ENCODE measurements around the gene TRIM52. TPM values are rescaled to one million over a fixed set of nuclear protein-coding genes. Genes with fewer than 3 reads are reported as not detected.

TRIM52 gene
- total and polyA plus RNA-seq, 2 of the 13 experiments (the other 11 are each of a cell fraction or from before 2014, with no cell fraction given) = 7.2 to 11.6 TPM

DNA sequence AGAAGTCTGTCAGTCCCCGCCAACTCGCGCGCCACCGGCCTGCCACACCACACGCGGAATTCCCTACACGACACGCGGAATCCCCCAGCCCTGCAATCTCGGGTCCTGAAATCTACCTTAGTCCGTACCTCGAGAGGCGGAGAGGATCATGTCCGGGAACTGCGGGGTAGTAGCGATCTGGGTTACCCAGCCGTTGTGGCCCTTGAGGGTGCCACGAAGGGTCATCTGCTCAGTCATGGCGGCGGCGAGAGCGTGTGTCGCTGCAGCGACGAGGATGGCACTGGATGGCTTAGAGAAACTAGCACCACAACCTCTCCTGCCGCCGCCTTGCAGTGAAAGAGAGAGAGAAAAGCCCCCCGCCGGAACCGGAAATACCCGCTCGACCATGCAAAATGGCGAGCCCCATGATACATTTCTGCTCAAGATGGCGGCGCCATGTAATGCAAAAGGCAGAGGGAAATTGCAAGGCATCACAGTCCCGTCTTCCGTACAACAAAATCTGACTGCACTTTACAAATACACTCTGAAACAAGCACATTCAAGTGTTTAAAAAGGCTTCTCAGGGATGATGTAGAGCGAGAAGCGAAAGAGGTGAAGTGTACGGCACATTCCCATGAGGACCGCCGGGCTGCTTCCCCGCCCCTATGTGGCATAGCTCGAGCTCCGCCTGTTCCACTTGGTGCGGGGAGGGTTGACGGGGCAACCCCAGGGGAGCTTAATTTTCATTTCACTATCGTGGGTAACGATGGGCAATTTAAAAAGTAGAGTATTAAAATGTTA is 17.2 kb downstream of the TRIM52 start, which contains the start of gene RACK1 (continued):
- TF ChIP-seq, protein P1, sequence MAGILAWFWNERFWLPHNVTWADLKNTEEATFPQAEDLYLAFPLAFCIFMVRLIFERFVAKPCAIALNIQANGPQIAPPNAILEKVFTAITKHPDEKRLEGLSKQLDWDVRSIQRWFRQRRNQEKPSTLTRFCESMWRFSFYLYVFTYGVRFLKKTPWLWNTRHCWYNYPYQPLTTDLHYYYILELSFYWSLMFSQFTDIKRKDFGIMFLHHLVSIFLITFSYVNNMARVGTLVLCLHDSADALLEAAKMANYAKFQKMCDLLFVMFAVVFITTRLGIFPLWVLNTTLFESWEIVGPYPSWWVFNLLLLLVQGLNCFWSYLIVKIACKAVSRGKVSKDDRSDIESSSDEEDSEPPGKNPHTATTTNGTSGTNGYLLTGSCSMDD (CRISPR knock-in tag; IDR thresholded peaks at IDR 0.05) = no peak
- TF ChIP-seq, protein P2, sequence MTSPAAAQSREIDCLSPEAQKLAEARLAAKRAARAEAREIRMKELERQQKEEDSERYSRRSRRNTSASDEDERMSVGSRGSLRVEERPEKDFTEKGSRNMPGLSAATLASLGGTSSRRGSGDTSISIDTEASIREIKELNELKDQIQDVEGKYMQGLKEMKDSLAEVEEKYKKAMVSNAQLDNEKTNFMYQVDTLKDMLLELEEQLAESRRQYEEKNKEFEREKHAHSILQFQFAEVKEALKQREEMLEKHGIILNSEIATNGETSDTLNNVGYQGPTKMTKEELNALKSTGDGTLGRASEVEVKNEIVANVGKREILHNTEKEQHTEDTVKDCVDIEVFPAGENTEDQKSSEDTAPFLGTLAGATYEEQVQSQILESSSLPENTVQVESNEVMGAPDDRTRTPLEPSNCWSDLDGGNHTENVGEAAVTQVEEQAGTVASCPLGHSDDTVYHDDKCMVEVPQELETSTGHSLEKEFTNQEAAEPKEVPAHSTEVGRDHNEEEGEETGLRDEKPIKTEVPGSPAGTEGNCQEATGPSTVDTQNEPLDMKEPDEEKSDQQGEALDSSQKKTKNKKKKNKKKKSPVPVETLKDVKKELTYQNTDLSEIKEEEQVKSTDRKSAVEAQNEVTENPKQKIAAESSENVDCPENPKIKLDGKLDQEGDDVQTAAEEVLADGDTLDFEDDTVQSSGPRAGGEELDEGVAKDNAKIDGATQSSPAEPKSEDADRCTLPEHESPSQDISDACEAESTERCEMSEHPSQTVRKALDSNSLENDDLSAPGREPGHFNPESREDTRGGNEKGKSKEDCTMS (CRISPR knock-in tag; conservative IDR thresholded peaks at IDR 0.05) = no peak
- TF ChIP-seq, protein P3, sequence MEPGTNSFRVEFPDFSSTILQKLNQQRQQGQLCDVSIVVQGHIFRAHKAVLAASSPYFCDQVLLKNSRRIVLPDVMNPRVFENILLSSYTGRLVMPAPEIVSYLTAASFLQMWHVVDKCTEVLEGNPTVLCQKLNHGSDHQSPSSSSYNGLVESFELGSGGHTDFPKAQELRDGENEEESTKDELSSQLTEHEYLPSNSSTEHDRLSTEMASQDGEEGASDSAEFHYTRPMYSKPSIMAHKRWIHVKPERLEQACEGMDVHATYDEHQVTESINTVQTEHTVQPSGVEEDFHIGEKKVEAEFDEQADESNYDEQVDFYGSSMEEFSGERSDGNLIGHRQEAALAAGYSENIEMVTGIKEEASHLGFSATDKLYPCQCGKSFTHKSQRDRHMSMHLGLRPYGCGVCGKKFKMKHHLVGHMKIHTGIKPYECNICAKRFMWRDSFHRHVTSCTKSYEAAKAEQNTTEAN (CRISPR knock-in tag; conservative IDR thresholded peaks at IDR 0.05) = no peak
- TF ChIP-seq PHF20 (CRISPR knock-in tag; IDR thresholded peaks at IDR 0.05) = peak; percentile 70; the same call in 1 of the 2 replicates
- peak; percentile 26; the same call in 1 of the 2 replicates for TF ChIP-seq ZBTB8A (CRISPR knock-in tag; IDR thresholded peaks at IDR 0.05; ENCODE audit: borderline replicate concordance, low read depth)
- TF ChIP-seq ZNF260 (CRISPR knock-in tag; IDR thresholded peaks at IDR 0.05; ENCODE audit: borderline replicate concordance, low read depth) = no peak
- TF ChIP-seq ZNF619 (CRISPR knock-in tag; IDR thresholded peaks at IDR 0.05) = no peak; the same call in 1 of the 2 replicates
- no peak for TF ChIP-seq ZNF724P (CRISPR knock-in tag; IDR thresholded peaks at IDR 0.05; ENCODE audit: borderline replicate concordance)
- no peak for TF ChIP-seq ZNF382 (CRISPR knock-in tag; IDR thresholded peaks at IDR 0.05; ENCODE audit: borderline replicate concordance)
- TF ChIP-seq JUNB (CRISPR knock-in tag; IDR thresholded peaks at IDR 0.05; ENCODE audit: borderline replicate concordance) = no peak; the same call in 1 of the 2 replicates
- TF ChIP-seq SALL2 (CRISPR knock-in tag; IDR thresholded peaks at IDR 0.05) = peak; percentile 65; the same call in 1 of the 2 replicates
- peak; percentile 45; the same call in 1 of the 2 replicates for TF ChIP-seq TARDBP (CRISPR knock-in tag; IDR thresholded peaks at IDR 0.05)
- no peak for TF ChIP-seq THYN1 (CRISPR knock-in tag; IDR thresholded peaks at IDR 0.05; ENCODE audit: borderline replicate concordance, low read depth)
- TF ChIP-seq ZNF296 (CRISPR knock-in tag; conservative IDR thresholded peaks at IDR 0.05) = no peak; the same call in 1 of the 2 replicates
- 0 out of 2 replicates have a peak, but pooled peaks have one; percentile 13 for TF ChIP-seq FOXO1 (CRISPR knock-in tag; IDR thresholded peaks at IDR 0.05)
- TF ChIP-seq, protein P4, sequence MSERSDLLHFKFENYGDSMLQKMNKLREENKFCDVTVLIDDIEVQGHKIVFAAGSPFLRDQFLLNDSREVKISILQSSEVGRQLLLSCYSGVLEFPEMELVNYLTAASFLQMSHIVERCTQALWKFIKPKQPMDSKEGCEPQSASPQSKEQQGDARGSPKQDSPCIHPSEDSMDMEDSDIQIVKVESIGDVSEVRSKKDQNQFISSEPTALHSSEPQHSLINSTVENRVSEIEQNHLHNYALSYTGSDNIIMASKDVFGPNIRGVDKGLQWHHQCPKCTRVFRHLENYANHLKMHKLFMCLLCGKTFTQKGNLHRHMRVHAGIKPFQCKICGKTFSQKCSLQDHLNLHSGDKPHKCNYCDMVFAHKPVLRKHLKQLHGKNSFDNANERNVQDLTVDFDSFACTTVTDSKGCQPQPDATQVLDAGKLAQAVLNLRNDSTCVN (CRISPR knock-in tag; IDR thresholded peaks at IDR 0.05; ENCODE audit: borderline replicate concordance) = no peak; the same call in 1 of the 2 replicates
- TF ChIP-seq ZNF749 (CRISPR knock-in tag; IDR thresholded peaks at IDR 0.05; ENCODE audit: borderline replicate concordance) = no peak; the same call in 1 of the 2 replicates
- no peak for TF ChIP-seq ZNF790 (CRISPR knock-in tag; IDR thresholded peaks at IDR 0.05; ENCODE audit: borderline replicate concordance)
- TF ChIP-seq, protein P5, sequence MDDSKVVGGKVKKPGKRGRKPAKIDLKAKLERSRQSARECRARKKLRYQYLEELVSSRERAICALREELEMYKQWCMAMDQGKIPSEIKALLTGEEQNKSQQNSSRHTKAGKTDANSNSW (CRISPR knock-in tag; IDR thresholded peaks at IDR 0.05; ENCODE audit: borderline replicate concordance) = no peak
- TF ChIP-seq, protein P6, sequence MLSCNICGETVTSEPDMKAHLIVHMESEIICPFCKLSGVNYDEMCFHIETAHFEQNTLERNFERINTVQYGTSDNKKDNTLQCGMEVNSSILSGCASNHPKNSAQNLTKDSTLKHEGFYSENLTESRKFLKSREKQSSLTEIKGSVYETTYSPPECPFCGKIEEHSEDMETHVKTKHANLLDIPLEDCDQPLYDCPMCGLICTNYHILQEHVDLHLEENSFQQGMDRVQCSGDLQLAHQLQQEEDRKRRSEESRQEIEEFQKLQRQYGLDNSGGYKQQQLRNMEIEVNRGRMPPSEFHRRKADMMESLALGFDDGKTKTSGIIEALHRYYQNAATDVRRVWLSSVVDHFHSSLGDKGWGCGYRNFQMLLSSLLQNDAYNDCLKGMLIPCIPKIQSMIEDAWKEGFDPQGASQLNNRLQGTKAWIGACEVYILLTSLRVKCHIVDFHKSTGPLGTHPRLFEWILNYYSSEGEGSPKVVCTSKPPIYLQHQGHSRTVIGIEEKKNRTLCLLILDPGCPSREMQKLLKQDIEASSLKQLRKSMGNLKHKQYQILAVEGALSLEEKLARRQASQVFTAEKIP (CRISPR knock-in tag; IDR thresholded peaks at IDR 0.05; ENCODE audit: borderline replicate concordance) = no peak

Measured in HepG2 (cell line).